CD4-positive, alpha-beta T cell treated with Interleukin-4 for 4 hours (primary cell): ENCODE measurements around the gene NAA40.
A peak's percentile ranks its signal among the peaks of the same experiment; 100 is the strongest.

ENCODE experiments used
- DNase-seq: peaks from one replicate; pipeline ENCODE4 v3.0.0-alpha.2; 2020

The NAA40 gene

GRCh38 chr11:63938479-63939396 lies at the start of gene NAA40:
Gene NAA40, plus strand, starts transcription at chr11:63939002. Its CDS starts 95 bp downstream, at chr11:63939097.
- peak; percentile 95 for DNase-seq

- DNase-seq, result no peak
These were observed 49.5 kb upstream of the NAA40 start for GRCh38 chr11:63889344-63889743.

GRCh38 chr11:63890368-63890767 lies 48.4 kb upstream of the NAA40 start:
- no peak for DNase-seq

- no peak for DNase-seq
These were observed 46.6 kb upstream of the NAA40 start for GRCh38 chr11:63892228-63892627.

- no peak for DNase-seq
These were observed 45.4 kb upstream of the NAA40 start for GRCh38 chr11:63893355-63893754.

GRCh38 chr11:63896071-63896470 lies 42.7 kb upstream of the NAA40 start:
- DNase-seq, result no peak

GRCh38 chr11:63897459-63898146 lies 41.2 kb upstream of the NAA40 start:
- DNase-seq, result no peak

GRCh38 chr11:63901660-63902059 lies 37.1 kb upstream of the NAA40 start:
- DNase-seq, result no peak

- no peak for DNase-seq
These were observed 34.9 kb upstream of the NAA40 start for GRCh38 chr11:63903884-63904283.

- no peak for DNase-seq
These were observed 34.1 kb upstream of the NAA40 start for GRCh38 chr11:63904743-63905142.

GRCh38 chr11:63905179-63905578 lies 33.6 kb upstream of the NAA40 start:
- no peak for DNase-seq

GRCh38 chr11:63906087-63906486 lies 32.7 kb upstream of the NAA40 start:
- no peak for DNase-seq

- peak; percentile 37 for DNase-seq
These were observed 32.2 kb upstream of the NAA40 start for GRCh38 chr11:63906585-63906984.

GRCh38 chr11:63907063-63907462 lies 31.7 kb upstream of the NAA40 start:
- no peak for DNase-seq

- no peak for DNase-seq
These were observed 30.8 kb upstream of the NAA40 start for GRCh38 chr11:63907808-63908530.

GRCh38 chr11:63908631-63909401 lies 30.0 kb upstream of the NAA40 start:
- DNase-seq, result no peak

- DNase-seq, result no peak
These were observed 29.0 kb upstream of the NAA40 start for GRCh38 chr11:63909591-63910506.

- no peak for DNase-seq
These were observed 28.1 kb upstream of the NAA40 start for GRCh38 chr11:63910675-63911074.

GRCh38 chr11:63911440-63911839 lies 27.4 kb upstream of the NAA40 start:
- DNase-seq, result no peak

- DNase-seq, result no peak
These were observed 26.9 kb upstream of the NAA40 start for GRCh38 chr11:63911876-63912275.

- DNase-seq, result no peak
These were observed 26.1 kb upstream of the NAA40 start for GRCh38 chr11:63912678-63913077.
